ENCODE results near the gene USH1C.

USH1C gene

DNA sequence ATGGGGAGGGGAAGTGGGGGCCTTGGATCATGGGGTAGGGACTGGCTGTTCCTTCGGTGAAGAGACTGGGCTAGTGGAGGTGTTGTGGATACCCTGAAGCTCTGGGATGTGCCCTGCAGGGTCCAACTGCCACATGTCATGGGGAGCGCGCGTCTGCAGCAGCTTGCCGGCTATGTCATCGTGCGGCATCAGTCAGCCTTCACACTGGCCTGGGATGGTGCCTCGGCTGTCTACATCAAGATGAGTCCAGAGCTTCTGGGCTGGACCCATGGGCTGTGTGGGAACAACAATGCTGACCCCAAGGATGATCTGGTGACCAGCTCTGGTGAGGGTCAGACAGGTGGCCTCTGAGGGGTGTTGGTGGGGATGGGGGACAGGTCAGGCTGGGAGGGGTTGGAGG lies 12.8 kb upstream of the USH1C start:
- H3K4me3 ChIP-seq (replicated peaks; ENCODE audit: low read depth, low read length): no peak overlapping the region
- no peak for DNase-seq (ENCODE audit: extremely low read depth, low read depth)
- no peak for TF ChIP-seq CTCF (IDR thresholded peaks at IDR 0.05; ENCODE audit: low read depth, low read length, missing control alignments)

- H3K4me3 ChIP-seq (replicated peaks; ENCODE audit: low read depth, low read length): no peak overlapping the region
- DNase-seq (ENCODE audit: extremely low read depth, low read depth): no peak
- no peak for TF ChIP-seq CTCF (IDR thresholded peaks at IDR 0.05; ENCODE audit: low read depth, low read length, missing control alignments)
Observed at GRCh38 chr11:17554487-17554886, 10.3 kb upstream of the USH1C start.

DNA sequence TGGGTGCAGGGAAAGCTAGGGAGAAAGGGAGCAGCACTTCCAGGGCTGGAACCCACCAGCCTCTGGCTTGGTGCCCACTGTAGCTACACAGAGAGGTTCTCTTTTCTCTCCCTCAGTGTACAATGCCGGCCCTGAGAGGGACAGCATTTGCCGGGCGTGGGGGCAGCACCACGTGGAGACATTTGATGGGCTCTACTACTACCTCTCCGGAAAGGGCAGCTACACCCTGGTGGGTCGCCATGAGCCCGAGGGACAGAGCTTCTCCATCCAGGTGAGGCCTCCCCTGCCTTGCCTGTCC lies 9.0 kb upstream of the USH1C start:
- DNase-seq (ENCODE audit: extremely low read depth, low read depth): no peak
- no peak for TF ChIP-seq CTCF (IDR thresholded peaks at IDR 0.05; ENCODE audit: low read depth, low read length, missing control alignments)
- no peak overlapping the region for H3K4me3 ChIP-seq (replicated peaks; ENCODE audit: low read depth, low read length)

DNA sequence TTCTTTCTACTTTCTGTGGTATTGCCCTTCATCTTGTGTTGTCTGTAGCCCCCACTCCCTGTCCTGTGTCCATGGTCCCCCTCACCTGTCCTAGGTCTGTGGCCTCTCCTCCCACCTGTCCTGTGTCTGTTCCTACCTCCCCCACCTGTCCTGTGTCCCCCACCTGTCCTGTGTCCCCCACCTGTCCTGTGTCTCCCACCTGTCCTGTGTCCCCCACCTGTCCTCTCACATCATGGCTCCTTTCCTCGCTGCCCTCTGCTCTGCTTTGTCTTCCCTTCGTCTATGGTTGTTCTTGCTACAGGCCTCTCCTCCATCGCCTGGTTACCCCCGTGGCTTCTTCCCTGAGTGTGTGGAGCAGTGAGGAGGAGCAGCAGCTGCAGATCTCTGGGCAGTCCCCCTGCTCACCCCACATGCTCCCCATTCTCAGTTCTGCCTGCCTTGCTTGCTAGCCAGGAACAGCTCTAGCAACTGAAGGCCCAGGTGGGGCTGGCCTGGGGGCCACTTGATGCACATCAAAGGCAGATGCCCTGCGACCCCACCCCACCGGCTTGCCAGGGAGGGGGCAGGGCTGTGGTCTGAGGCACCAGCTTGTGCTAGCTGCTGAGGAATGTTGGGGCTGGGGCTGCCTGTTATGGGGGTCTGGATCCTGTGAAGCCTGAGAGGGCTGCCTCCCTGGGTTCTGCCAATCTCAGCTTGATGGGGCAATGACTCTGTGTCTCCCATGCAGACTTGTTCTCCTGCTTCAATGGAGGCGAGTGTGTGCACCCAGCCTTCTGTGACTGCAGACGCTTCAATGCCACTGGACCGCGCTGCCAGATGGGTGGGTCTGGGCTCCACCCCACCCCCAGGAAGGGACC lies 8.4 kb upstream of the USH1C start:
- H3K4me3 ChIP-seq (replicated peaks; ENCODE audit: low read depth, low read length): no peak overlapping the region
- no peak for TF ChIP-seq CTCF (IDR thresholded peaks at IDR 0.05; ENCODE audit: low read depth, low read length, missing control alignments)
- no peak for DNase-seq (ENCODE audit: extremely low read depth, low read depth)

DNA sequence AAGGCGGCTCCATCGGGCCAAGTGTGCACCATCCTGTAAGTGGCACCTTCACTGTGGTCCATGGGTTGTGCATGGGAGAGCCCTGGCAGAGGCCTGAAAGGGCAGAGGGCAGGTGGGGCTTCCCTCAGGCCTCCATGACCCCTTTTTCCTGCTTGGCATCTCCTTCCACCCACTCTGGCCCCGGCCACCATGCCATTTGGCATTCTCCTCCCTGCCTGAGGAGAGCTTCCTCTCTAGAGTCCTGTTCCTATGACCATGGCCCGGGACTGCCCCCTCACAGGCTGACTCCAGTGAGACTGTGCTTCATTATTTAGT lies 7.8 kb upstream of the USH1C start:
- no peak overlapping the region for H3K4me3 ChIP-seq (replicated peaks; ENCODE audit: low read depth, low read length)
- no peak for TF ChIP-seq CTCF (IDR thresholded peaks at IDR 0.05; ENCODE audit: low read depth, low read length, missing control alignments)
- no peak for DNase-seq (ENCODE audit: extremely low read depth, low read depth)

- DNase-seq (ENCODE audit: extremely low read depth, low read depth): no peak
- no peak overlapping the region for H3K4me3 ChIP-seq (replicated peaks; ENCODE audit: low read depth, low read length)
- TF ChIP-seq CTCF (IDR thresholded peaks at IDR 0.05; ENCODE audit: low read depth, low read length, missing control alignments): no peak
Observed at GRCh38 chr11:17551347-17552040, 7.3 kb upstream of the USH1C start.
